GM10266 (cell line): Measurements from ENCODE around the gene SIGLEC6.

Experiments
- DNase-seq: peaks from one replicate; pipeline ENCODE4 v3.0.0; 2012; ENCODE audit errors: extremely low spot score
- CTCF ChIP-seq: IDR thresholded peaks from 2 replicates; pipeline ENCODE4 v1.5.1; 2012; ENCODE audit warnings: mild to moderate bottlenecking, low read depth; ENCODE audit not compliant: control insufficient read depth, insufficient read depth; ENCODE audit errors: missing control alignments

SIGLEC6 gene

DNA sequence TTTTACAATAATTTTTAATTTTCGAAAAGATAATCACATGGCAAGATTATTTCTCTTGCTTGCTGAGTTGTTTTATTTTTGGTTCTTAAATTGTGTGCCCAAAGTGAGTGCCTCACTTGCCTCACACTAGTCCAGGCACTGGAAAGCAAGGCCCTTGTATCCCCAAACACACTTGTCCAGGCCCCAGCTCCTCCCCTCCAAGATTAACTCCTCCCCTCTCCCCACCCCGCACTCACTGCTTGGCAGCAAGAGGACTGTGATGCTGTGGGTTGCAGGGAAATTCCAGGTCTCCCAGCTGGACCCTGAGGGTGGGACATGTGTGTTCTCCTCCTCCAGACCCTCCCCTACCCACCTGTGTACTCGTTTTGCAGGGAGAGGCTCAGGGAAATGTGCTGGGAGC lies 33.8 kb downstream of the SIGLEC6 start:
- TF ChIP-seq CTCF = no peak
- DNase-seq = no peak

DNA sequence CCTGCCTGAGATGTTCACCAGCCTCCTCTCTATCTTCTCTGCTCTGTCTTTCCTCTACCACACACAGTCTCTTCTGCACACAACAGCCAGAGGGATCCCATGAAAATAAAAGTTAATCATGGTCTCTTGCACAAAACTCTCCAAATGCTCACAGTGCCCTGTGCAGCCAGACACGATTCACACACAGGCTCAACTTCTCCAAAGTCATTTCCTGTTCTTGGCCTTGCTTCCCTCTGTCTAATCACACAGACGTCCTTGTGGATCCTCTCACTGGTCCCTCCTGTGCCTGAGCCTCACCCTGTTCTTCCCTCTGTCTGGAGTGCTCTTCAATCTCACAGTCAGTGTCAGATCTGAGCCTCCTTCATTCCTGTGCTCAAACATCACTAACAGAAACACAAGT lies 37.7 kb downstream of the SIGLEC6 start:
- no peak for TF ChIP-seq CTCF
- no peak for DNase-seq

GRCh38 chr19:51491586-51491985 lies 39.9 kb downstream of the SIGLEC6 start:
- DNase-seq = no peak
- no peak for TF ChIP-seq CTCF

DNA sequence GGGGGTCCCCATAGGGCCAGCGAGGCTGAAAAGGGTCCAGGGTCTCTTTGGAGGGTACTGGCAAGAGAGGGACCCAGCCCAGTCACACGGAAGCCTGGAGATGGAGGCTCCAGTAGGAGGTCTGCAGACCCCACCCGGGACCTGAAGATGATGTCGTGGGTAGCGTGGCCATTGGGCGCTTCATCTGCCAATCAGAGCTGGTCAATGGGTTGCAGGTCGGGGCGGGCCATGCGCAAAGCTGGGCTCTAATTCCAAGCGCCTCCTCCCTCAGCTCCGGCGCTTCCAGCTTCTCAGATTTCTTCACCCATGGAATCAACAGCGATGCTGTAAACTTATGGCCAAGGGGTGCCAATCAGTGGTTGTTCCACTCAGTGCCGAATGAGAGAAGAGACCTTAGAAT lies 40.8 kb downstream of the SIGLEC6 start:
- no peak for DNase-seq
- no peak for TF ChIP-seq CTCF

GRCh38 chr19:51489113-51489512 lies 42.4 kb downstream of the SIGLEC6 start:
- DNase-seq = no peak
- TF ChIP-seq CTCF = no peak

DNA sequence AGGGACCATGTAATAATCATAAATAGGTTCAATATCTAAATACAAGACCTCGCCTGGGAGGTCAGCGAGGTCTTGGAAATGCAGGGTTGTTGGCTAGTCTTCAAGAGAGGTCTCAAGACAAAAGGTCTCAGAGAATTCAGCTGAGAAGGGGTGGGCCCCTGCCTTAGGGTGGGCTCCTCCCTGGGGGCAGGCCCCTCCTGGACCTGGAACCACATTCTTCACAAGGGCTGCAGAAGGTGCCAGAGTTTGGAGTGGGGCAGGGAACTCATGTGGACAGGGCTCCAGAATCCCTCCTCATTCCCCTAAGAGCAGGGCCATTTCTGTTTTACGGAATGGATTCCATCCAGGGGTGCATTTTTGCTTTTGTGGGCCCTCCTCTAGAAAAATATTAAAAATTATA lies 43.0 kb downstream of the SIGLEC6 start:
- no peak for DNase-seq
- no peak for TF ChIP-seq CTCF

GRCh38 chr19:51485960-51486660 lies 45.4 kb downstream of the SIGLEC6 start:
- TF ChIP-seq CTCF = no peak
- DNase-seq = no peak
